Tibial nerve (tissue), 4 donors: Measurements from ENCODE around the gene CLDN9.

Experiments used
- EP300 ChIP-seq, 2 donors: sonication (generic); formaldehyde crosslinking; IDR thresholded peaks; one replicate each; pipeline ENCODE4 v1.6.1; 2017; ENCODE audit warnings: antibody characterized with exemption in 2 of 2, mild to moderate bottlenecking in 1 of 2
- POLR2A ChIP-seq, 2 donors: fragments of 450-650 bp; IDR thresholded peaks; one replicate each; pipeline ENCODE4 v1.6.1; 2017; ENCODE audit warnings: antibody characterized with exemption in 2 of 2, mild to moderate bottlenecking in 2 of 2, moderate library complexity in 2 of 2
- TF ChIP-seq, protein P1 (sequence below), 5 experiments: fragments of 200-600 bp in 3 of 5; fragments of 450-650 bp in 2 of 5; sonication (generic) in 3 of 5; IDR thresholded peaks; one replicate each; pipeline ENCODE4 v1.5.1; 2016 to 2019; ENCODE audit warnings: antibody characterized with exemption in 5 of 5, mild to moderate bottlenecking in 3 of 5, moderate library complexity in 2 of 5

DNA sequence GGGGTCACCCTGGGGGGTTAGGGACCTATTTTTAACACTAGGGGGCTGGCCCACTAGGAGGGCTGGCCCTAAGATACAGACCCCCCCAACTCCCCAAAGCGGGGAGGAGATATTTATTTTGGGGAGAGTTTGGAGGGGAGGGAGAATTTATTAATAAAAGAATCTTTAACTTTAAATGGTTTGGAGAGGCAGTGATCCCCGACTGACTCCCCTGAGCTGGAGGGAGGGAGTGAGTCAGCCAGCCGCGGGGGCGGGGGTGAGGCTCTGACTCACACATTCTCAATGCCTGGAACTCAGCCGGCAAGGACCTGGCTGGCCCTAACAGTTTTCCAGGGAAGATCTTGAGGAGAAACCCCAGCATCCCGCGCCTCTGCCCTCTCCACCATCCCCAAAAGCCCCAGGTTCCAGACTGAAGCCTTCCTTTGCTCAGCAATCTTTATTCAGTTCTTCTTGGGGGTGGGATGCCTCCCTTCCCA, 9.5 kb downstream of the CLDN9 start:
- TF ChIP-seq, protein P1, sequence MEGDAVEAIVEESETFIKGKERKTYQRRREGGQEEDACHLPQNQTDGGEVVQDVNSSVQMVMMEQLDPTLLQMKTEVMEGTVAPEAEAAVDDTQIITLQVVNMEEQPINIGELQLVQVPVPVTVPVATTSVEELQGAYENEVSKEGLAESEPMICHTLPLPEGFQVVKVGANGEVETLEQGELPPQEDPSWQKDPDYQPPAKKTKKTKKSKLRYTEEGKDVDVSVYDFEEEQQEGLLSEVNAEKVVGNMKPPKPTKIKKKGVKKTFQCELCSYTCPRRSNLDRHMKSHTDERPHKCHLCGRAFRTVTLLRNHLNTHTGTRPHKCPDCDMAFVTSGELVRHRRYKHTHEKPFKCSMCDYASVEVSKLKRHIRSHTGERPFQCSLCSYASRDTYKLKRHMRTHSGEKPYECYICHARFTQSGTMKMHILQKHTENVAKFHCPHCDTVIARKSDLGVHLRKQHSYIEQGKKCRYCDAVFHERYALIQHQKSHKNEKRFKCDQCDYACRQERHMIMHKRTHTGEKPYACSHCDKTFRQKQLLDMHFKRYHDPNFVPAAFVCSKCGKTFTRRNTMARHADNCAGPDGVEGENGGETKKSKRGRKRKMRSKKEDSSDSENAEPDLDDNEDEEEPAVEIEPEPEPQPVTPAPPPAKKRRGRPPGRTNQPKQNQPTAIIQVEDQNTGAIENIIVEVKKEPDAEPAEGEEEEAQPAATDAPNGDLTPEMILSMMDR (IDR thresholded peaks at IDR 0.05) = no peak
- no peak for TF ChIP-seq POLR2A (IDR thresholded peaks at IDR 0.05)
- TF ChIP-seq EP300 (IDR thresholded peaks at IDR 0.05) = peak in 1 of 2 donors; percentile 81
